HG02759 (cell line): Measurements from ENCODE around the gene GRIP2.
"Not testable (repeated sequence)": the region's sequence is repeated elsewhere in the genome, so short reads cannot be mapped to it uniquely, and the experiment has no call there.

Experiments
- ATAC-seq: cut with Tn5 transposase; IDR thresholded peaks from one replicate; pipeline ENCODE4 v1.9.1; 2021; ENCODE audit warnings: mild to moderate bottlenecking, moderate library complexity; ENCODE audit not compliant: unreplicated experiment

Gene GRIP2

DNA sequence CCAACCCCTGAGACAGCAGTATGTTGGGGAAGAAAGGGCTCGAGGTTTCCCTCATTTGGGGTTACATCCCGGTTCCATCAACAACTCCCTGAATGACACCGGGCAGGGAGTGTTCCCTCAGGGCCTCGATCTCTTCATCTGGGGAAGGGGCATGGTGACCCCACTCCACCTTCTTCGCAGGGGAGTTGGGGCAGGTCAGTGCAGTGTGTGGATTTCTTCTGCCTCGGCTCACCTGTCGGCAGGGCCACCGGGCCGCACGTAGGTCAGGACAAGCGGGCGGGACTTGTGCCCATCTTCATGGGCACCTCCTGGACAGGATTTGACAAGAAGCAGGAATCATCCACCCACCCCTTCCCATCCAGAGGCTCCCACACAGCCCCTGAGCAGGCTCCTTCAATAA lies 17.4 kb downstream of the GRIP2 start:
- ATAC-seq: no peak

DNA sequence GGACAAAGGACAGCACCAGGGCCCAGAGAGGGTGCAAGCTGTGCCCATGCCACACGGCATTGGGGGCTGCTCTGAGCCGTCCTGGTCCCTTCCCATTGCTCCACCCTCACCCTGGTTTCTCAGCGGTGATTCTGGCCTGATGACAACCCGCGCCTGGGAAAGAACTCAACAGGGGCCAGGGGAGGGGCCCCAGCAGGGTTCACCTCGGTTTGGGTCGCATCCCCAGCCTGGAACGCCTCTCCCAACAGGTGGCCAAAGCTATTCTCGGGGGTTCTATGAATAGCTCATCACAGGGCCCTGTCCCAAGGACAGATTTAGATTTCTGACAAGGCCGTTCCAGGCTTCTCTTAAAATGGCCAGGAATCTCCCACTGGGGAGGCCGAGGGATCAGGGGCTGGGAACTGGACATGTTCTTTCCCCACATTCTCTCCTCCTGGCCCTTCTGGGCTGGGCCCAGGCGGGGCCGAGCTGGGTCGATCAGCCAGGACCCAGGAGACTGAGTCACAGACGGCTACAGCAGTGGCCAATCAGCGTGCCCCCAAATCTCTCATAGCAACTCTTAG lies 17.9 kb downstream of the GRIP2 start:
- no peak for ATAC-seq

DNA sequence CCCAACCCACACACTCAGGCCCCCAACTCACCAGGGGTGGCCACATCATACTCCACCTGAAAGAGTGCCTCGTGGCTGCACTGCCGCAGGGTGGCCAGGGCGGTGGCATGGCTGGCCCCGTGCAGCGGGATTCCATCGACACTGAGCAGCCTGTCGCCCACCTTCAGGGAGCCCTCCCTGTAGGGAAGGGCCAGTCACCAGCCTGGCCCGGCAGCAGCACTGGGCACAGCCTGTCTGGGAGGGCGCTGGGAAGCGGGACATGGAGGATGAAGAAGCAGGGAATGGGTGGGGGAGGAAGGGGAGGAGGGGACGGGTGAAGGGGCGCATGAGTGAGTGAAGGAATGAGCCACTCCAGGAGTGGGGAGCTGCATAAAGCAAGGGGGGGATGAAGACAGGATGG lies 18.5 kb downstream of the GRIP2 start:
- no peak for ATAC-seq

DNA sequence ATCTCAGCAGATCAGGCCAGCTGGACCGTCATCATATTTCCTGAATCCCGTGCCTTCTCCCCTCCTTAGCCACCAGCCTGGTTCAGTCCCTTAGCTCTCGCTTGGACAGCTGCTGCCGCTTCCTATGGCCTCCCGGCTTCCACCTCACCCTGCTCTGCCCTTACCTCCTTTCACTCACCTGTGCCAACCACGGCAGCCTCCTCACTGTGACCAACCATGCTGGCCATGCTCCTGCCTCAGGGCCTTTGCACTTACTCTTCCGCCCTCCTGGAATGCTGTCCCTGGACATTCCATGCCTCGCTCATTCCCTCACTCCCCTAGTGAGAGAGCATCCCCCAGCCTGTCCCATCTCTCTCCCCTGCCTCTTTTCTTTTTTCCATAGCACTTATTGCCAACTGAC lies 19.2 kb downstream of the GRIP2 start:
- ATAC-seq: no peak

DNA sequence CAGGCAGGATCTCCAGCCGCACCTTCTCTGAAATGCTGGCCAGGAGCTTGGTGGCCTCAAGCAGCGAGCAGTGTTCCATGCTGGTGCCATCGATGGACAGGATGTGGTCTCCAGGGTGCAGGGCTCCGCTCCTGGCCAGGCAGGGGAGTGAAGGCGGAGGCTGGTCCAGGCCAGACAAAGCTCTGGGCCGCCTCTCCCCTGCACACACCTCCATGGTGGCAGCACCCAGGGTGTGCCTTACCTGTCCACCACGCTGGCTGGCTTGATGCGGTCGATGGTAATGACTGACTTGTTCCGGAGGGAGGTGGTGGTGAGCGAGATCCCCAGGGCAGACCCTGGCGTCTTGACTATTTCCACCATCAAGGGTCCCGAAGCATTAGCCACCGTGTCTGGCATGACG lies 20.0 kb downstream of the GRIP2 start:
- ATAC-seq: no peak

DNA sequence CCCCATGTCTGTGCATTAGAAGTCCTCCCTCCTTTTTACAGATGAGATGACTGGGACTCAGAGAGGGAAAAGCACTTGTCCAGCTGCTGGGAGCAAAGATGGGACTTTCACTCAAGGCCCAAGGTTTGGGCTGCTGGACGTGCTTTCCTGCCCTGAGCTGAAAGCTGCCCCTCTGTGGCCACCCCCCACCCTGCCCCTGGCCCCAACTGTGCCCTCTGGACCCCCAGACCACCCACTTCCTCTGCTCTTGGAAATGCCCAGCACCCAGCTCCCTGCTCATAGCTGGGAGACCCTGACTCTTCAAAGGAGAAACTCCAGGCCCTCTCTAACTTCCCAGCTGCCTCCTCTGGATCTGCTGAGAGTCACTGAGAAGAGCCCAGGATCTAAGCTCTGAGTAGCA lies 20.7 kb downstream of the GRIP2 start:
- ATAC-seq: no peak

DNA sequence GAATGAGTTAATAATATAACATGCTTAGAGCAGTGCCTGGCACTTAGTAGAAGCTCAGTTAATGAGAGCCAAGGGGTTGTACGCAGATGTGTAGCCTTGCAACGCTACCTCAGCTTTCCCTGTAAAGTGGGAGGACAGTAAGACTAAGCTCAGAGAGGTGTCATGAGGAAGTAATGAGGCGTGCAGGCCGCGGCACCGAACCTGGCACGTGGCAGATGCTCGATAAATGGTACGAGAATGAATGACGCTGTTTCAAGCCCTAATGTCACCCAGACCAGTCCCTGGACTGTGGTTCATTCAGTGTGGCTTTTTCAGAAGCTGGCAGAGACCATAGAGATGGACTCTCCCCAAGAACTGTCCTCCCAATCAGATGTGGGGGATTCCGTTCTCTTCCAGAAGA lies 21.2 kb downstream of the GRIP2 start:
- no peak for ATAC-seq

DNA sequence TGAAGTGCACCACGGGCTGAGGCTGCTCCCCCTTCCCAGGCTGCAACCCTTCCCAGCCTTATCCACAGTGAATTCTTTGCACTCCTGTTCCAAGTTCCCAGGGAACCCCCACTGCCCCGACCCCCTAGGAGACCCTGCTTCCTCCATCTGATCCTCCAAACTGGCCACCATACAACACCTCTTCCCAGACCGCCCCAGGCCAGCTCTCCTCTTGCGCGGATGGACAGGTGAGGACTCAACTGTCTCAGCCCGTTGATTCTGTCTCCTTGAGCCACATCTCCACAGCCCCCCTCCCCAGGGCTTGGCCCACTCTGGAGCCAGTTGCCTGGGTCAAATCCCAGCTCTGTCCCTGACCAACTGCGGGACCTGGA lies 21.7 kb downstream of the GRIP2 start:
- ATAC-seq: no peak

DNA sequence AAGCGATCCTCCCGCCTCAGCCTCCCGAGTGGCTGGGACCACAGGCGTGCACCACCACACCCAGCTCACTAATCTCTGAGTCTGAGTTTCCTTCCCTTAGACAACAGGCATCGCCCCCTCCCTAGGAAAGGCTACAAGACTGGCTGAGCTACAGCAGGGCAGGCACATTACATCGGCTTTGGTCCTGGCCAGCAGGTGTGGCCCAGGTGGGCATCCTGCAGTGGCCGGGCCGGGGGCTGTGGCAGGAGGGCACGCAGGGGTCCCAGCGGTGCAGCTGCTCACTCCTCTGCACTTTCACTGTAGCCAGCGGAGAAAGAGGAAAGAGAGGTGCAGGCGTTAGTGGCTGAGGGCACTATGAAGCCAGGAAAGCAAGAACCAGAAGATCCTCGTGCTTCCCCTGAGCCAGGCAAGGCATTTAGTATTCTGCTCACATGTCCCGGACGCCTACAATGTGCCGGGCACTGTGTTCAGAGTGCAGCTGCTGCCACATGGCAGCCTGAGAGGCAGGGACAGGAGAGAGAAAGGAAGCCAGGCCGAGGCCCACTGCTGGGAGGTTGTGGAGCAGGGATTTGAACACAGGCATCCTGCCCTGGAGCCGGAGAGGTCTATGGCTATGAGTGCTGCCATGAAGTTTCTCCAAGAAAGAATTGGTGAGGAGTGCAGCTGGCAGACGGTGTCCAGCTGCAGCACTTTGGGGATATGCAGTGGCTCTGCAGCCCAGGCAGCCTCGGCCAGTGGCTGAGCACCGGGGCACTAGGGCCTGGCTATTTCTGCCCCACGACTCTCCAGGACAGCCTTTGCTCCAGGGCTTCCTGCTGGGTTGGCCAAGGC lies 22.3 kb downstream of the GRIP2 start:
- no peak for ATAC-seq

DNA sequence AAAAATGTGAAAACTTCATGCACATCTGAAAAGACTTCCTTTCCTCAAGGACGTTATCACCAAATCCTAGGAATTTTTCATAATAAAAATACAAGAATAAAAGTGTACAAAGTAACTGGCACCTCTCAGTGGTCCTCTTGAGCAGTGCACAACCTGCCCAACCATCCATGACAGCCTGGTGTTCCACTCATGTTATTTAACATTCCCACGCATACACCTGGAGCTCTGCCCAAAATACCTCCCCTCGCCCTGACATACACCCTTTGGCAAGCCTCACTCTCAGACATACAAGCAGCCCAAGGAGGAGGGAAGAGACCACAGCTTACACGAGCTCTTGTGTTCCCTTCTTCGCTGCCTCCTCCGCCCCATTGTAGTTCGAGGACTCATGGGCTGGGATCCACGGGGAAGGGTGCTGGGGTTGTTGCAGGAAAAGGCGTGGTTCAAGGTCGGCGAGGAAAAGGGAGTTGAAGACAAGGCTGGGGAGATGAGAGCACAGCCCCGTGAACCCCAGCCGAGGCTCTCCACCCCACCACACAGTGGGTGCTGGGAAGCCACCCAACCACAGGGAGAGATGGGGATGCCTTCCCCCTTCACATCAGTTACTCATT lies 23.3 kb downstream of the GRIP2 start:
- no peak for ATAC-seq

DNA sequence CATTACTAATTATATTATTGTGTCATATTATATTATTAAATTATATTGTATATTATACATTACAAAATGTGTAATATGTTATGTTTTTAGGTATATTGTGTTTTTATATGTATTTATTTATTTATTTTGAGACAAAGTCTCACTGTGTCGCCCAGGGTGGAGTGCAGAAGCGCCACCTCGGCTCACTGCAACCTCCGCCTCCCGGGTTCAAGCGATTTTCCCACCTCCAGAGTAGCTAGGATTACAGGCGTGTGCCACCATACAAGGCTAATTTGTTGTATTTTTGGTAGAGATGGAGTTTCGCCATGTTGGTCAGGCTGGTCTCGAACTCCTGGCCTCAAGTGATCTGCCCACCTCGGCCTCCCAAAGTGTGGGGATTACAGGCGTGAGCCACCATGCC lies 24.6 kb downstream of the GRIP2 start:
- ATAC-seq: not testable (repeated sequence)

DNA sequence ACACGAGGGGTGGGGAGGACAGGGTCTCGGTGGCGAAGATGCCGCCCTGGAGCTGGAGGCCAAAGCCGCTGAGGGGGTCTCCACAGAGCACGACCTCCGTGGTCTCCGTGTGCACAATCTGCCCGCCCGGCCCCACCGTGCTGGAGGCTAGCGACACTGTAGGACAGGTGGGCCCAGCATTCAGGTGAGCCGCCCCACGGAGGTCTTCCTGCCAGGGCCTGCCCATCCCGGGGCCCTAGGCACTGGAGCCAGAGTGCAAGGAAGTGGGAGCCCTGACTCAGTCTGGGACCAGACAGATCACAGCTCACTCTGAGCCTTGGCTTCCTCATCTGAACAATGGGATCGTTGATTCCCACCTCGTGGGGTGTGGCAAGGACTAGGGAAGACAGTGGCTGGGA lies 25.8 kb downstream of the GRIP2 start:
- ATAC-seq: no peak

DNA sequence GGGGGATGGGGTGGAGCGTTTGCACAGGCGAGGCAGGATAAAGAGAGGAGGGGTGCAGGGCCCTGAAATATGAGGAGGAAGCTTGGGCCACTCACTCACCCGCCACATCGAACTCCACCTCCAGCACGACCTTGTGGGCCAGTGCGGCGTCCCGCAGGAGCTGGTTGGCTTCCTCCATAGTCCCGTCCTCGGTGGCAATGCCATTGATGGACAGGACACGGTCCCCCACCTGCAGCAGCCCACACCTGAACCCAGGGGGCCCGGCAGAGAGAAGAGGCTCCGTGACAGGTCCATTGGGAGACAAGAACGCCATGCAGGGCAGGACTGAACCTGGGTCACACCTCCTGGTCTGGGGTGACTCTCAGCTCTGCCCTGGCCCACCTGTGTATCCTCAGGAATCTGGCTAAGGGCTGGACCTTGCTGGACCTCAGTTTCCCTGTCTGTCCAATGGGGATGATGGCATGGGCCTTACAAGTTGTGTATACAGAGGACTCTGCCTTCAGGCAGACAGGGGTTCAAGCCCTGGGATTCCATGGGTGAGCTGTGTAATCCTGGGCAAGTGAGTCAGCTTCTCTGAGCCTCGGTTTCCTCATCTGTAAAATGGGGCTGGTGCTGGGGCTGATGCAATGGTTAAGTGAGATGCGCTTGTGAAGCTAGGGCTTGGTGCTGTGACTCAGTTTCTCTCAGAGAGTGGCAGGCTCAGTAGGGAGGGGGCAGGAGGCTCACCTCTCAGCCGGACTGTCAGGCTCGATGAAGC lies 26.4 kb downstream of the GRIP2 start:
- ATAC-seq: no peak

DNA sequence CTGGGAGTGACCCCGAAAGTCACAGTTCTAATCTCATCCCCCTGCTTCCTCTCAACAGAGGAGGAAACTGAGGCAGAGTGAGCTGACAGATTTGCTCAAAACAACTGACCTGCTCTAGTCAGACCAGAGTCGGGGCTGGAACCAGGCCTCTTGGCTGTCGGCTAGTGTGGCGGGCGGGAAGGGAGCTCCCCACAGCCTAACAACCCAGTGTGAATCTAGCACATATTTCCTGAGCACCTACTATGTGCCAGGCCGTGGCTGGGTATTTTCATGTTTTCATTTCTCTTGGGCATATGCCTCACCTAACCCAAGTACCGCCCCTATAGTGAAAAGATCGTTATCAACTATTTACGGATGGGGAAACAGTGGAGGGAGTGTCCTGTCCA lies 27.2 kb downstream of the GRIP2 start:
- ATAC-seq: no peak

DNA sequence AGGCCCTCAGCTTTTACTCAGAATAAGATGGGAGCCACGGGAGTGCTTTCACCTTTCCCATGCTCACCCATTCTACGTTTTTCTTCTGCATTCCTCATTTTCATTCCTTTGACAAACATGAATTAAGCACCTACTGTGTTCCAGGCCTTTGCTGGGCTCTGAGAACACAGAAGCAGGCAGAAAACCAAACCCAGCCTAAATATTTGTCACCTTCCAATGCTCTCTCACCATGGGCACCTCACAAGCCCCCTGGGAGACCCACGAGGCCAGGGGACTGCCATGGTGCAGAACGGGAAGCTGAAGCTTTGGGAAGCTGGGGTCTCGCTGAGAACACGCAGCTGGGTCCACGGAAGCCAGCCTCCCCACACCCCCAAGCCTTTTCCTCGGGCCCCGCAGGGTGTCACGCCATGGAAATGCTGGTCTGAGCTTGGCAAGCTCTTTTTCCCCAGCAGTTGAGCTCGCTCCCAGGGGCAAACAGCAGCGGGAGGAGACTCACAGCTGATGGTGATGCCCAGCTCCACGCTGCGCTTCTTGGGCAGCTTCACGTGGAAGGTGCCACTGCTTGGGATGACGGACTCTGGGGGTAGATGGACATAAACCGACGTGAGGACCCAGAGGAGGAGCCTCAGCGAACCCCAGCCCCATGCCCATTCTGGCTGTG lies 27.7 kb downstream of the GRIP2 start:
- no peak for ATAC-seq

DNA sequence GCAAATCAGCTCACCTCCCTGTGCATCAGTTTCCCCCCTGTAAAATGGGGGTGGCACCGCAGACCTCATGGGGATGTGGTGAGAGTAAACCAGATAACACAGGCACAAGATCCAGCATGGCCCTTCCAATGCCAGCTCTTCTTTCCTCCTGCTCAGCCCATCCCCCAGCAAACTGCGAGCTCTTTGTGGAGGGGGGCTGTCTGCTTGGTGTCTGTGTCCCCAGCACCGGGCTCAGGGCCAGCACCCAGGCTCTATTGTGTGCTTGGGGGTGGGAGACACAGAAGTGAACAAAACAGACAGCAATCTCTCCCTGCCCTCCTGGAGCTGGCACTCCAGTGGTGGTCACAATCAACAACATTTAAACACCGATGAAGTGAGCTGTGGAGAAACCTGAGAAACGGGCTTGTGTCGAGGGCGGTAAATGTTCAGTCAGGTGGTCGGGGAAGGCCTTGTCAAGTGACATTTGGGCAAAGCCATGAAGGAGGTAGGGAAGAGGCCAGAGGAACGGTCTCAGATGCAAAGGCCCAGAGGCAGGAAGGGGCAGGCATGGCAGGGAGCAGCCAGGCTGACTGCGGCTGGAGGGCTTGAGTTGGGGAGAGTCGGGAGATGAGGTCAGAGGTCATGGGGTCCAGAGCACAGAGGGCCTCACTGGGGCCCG lies 28.4 kb downstream of the GRIP2 start:
- no peak for ATAC-seq

DNA sequence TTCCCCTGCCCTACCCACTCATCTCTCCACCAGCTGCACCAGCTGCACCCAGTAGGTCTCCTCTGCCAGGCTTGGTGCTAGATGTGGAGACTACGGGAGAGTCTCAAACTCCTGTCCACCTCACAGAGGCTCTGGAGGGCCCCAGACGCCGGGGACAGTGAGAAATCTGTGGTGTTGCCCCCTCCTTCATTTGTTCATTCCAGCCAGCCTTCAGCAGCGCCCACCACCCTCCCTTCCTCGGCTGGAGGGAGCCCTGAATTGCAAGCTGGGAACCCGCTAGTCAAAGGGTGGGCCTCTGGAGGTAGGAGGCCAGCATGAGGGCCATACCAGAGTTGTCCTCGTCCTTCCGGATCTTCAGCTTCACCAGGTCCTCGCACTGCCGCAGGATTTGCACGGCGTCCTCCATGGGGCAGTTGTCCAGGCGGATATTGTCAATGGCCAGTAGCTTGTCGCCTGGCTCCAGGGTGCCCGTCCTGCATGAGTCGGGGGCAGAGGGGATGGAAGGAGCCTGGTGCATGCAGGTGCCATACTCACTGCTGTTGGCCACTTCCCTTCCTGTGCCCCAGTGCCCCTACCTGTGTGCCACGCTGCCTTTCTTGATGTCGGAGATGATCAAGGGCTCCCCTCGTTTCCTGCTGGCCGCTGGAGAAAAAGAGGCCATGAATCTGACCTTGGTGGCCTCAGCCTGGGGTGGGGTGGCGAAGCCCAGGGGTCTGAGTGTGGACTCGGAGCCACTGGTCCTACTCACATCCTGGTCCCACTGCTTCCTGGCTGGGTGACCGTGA lies 29.1 kb downstream of the GRIP2 start:
- no peak for ATAC-seq

DNA sequence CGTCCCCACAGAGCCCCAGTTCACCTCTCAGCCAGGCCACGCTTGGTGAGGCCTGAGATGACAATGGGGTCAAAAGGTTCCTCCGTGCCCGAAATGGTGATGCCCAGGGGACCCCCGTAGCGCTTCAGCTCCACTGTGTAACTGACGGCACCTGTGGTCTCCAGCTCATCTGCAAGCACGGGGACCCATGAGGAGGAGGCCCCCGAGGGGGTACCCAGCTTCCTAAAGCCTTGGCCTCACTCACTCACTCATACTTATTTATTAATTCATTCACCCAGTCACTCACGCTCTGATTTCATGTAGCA lies 30.4 kb downstream of the GRIP2 start:
- ATAC-seq: no peak

DNA sequence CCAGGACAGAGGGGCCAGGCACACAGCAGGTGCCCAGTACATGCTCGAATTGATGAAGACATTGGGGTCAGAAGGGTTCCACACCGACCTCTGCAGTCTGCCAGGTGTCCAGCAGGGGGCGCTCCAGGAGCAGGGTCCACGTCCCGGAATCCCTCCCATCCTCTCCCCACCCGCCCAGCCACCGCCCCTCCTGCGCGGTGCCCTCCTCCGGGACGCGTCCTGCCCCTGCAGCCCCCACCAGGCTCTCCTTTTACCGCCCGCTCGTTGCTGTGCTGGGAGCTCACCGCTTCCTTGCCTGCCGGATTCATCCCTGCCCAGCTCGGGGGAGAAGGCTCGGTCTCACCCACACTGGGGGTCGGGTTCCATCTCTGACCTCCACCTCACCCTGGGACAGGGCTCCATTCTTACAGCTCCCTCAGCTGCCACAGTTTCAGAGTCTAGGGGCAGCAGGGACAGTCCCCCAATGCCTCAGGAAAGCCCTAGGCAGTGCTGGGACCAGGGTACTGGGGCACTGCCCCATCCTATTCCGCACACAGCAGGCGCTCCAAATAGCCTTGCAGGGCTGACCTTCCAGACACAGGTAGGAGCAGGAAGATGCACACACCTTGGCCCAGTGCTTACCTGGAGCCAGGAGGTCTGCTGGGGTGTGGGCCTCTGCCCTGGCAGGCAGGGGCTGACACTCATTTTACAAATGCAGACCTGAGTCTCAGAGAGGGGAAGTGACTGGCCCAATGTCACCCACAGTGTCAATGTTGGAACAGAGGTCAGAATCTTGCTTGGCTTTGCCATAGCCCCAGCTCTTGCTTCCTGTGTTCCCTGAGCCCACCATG lies 31.0 kb downstream of the GRIP2 start:
- no peak for ATAC-seq
